ENCODE measurements around the gene FXYD6.

Gene FXYD6

DNA sequence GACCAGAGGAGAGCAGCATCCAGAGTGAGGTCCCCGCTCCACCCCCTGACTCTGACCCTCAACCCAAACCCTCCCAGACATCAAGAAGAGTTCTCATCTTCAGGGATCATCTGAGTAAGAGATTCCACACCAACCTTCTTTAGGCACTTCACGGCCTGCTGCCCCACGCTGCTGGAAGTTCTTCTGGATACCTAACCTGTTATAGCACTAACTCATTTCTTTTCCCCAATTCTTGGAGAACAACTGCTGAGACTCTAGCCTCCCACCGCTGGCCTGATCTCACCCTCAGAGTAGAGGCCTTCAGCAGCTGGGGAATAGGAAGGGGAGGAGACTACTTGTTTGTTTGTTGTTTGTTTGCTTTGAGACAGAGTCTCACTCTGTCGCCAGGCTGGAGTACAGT is 45.4 kb upstream of the FXYD6 start:
- no peaks in the 10 kb centered on the region for H3K9me3 ChIP-seq (replicated peaks; ENCODE audit: insufficient read depth, low read length)
- H3K4me2 ChIP-seq (ENCODE audit: low read depth, low read length): no peak overlapping the region
- TF ChIP-seq EZH2 (optimal IDR thresholded peaks at IDR 0.05; ENCODE audit: low read depth, low read length) (no peak), EZH2phosphoT487 (IDR thresholded peaks at IDR 0.05; ENCODE audit: low read length) (no peak)
- TF ChIP-seq, protein P1, sequence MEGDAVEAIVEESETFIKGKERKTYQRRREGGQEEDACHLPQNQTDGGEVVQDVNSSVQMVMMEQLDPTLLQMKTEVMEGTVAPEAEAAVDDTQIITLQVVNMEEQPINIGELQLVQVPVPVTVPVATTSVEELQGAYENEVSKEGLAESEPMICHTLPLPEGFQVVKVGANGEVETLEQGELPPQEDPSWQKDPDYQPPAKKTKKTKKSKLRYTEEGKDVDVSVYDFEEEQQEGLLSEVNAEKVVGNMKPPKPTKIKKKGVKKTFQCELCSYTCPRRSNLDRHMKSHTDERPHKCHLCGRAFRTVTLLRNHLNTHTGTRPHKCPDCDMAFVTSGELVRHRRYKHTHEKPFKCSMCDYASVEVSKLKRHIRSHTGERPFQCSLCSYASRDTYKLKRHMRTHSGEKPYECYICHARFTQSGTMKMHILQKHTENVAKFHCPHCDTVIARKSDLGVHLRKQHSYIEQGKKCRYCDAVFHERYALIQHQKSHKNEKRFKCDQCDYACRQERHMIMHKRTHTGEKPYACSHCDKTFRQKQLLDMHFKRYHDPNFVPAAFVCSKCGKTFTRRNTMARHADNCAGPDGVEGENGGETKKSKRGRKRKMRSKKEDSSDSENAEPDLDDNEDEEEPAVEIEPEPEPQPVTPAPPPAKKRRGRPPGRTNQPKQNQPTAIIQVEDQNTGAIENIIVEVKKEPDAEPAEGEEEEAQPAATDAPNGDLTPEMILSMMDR (IDR thresholded peaks at IDR 0.05; ENCODE audit: low read length): no peak
- DNase-seq: no peak
- no peak overlapping the region for H3K27ac ChIP-seq (ENCODE audit: low read length)
- H3K79me2 ChIP-seq (ENCODE audit: low read length): no peaks in the 10 kb centered on the region
- no peaks in the 10 kb centered on the region for H4K20me1 ChIP-seq (ENCODE audit: insufficient read depth, low read length)
- no peaks in the 10 kb centered on the region for H3K27me3 ChIP-seq (replicated peaks; ENCODE audit: insufficient read depth, low read length)
- no peak overlapping the region for H3K4me3 ChIP-seq (ENCODE audit: low read length)
- no peak overlapping the region for H3K9ac ChIP-seq (ENCODE audit: low read length)
- H3F3A ChIP-seq (ENCODE audit: insufficient read depth, low read length): no peaks in the 10 kb centered on the region
- H3K4me1 ChIP-seq (ENCODE audit: low read length): no peaks in the 10 kb centered on the region
- H3K9me2 ChIP-seq (replicated peaks; ENCODE audit: insufficient read depth, low read length): no peaks in the 10 kb centered on the region
- no peaks in the 10 kb centered on the region for H3K36me3 ChIP-seq (replicated peaks; ENCODE audit: insufficient read depth, low read length)
- no peak overlapping the region for H2AFZ ChIP-seq (ENCODE audit: low read length)

DNA sequence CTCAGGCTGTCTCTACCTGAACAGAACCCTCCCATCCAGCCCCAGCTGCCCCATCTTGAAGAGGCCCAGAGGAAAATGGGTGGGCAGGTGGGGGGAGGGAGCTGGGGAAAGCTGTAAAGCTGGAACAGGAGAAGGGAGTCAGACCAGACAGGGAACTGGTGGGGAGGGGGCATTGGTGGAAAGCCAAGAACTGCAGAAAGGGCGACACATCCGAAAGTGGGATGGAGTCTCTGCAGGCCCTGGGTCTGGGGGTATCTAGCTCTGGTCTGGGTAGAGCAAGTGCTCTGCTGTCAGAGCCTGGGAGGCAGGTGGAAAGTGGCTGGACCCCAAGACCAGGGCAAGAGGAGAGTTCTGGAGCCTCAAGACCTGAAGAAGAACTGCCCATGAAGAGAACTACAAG is 45.0 kb upstream of the FXYD6 start:
- H3K27me3 ChIP-seq (replicated peaks; ENCODE audit: insufficient read depth, low read length): no peaks in the 10 kb centered on the region

DNA sequence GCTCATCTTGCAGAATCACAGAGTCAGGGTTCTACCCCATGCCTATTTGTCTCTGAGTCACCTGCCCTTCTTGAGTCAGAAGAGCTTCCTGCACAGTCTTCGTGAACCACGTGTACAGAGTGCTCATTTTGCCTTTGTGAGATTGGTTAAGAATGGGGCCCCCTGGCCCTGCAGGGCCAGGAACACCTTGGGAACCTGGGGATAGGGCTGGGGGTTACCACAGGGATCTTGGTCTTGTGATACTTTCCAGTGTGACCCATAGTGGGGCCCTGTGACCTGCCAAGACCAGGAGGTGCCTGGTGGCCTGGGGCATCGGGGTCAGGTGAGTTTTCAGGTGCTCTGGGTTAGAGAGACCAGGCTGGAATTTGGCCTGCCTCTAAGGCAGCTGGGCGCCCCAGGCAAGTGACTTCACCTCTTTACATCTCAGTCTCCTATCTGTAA is 43.3 kb upstream of the FXYD6 start:
- H3K9ac ChIP-seq (ENCODE audit: low read length): no peak overlapping the region
- no peak for DNase-seq
- no peaks in the 10 kb centered on the region for H4K20me1 ChIP-seq (ENCODE audit: insufficient read depth, low read length)
- no peak overlapping the region for H3K27ac ChIP-seq (ENCODE audit: low read length)
- no peak overlapping the region for H3K4me3 ChIP-seq (ENCODE audit: low read length)
- H3K79me2 ChIP-seq (ENCODE audit: low read length): no peaks in the 10 kb centered on the region
- no peaks in the 10 kb centered on the region for H3K36me3 ChIP-seq (replicated peaks; ENCODE audit: insufficient read depth, low read length)
- no peak overlapping the region for H3K4me2 ChIP-seq (ENCODE audit: low read depth, low read length)
- no peaks in the 10 kb centered on the region for H3K4me1 ChIP-seq (ENCODE audit: low read length)
- no peak overlapping the region for H2AFZ ChIP-seq (ENCODE audit: low read length)
- H3F3A ChIP-seq (ENCODE audit: insufficient read depth, low read length): no peaks in the 10 kb centered on the region
- no peaks in the 10 kb centered on the region for H3K9me2 ChIP-seq (replicated peaks; ENCODE audit: insufficient read depth, low read length)
- TF ChIP-seq, protein P1 (IDR thresholded peaks at IDR 0.05; ENCODE audit: low read length): no peak
- TF ChIP-seq EZH2 (optimal IDR thresholded peaks at IDR 0.05; ENCODE audit: low read depth, low read length) (no peak), EZH2phosphoT487 (IDR thresholded peaks at IDR 0.05; ENCODE audit: low read length) (no peak)
- H3K9me3 ChIP-seq (replicated peaks; ENCODE audit: insufficient read depth, low read length): no peaks in the 10 kb centered on the region
- no peaks in the 10 kb centered on the region for H3K27me3 ChIP-seq (replicated peaks; ENCODE audit: insufficient read depth, low read length)

More for the DNA sequence above, 45.0 kb upstream of the FXYD6 start:
- H3K4me3 ChIP-seq (ENCODE audit: low read length): no peak overlapping the region
- H2AFZ ChIP-seq (ENCODE audit: low read length): no peak overlapping the region
- H3K4me1 ChIP-seq (ENCODE audit: low read length): no peaks in the 10 kb centered on the region
- H3K9me2 ChIP-seq (replicated peaks; ENCODE audit: insufficient read depth, low read length): no peaks in the 10 kb centered on the region
- TF ChIP-seq, protein P1 (IDR thresholded peaks at IDR 0.05; ENCODE audit: low read length): no peak
- TF ChIP-seq EZH2phosphoT487 (IDR thresholded peaks at IDR 0.05; ENCODE audit: low read length) (no peak), EZH2 (optimal IDR thresholded peaks at IDR 0.05; ENCODE audit: low read depth, low read length) (no peak)
- H3K9me3 ChIP-seq (replicated peaks; ENCODE audit: insufficient read depth, low read length): no peaks in the 10 kb centered on the region
- no peaks in the 10 kb centered on the region for H3K79me2 ChIP-seq (ENCODE audit: low read length)
- H3K9ac ChIP-seq (ENCODE audit: low read length): no peak overlapping the region
- H4K20me1 ChIP-seq (ENCODE audit: insufficient read depth, low read length): no peaks in the 10 kb centered on the region
- no peak overlapping the region for H3K27ac ChIP-seq (ENCODE audit: low read length)
- H3K4me2 ChIP-seq (ENCODE audit: low read depth, low read length): no peak overlapping the region
- H3K36me3 ChIP-seq (replicated peaks; ENCODE audit: insufficient read depth, low read length): no peaks in the 10 kb centered on the region
- DNase-seq: no peak
- no peaks in the 10 kb centered on the region for H3F3A ChIP-seq (ENCODE audit: insufficient read depth, low read length)
